Ramos (cell line): ENCODE data around the gene MAML3.

ENCODE experiments used
- in situ Hi-C: fragments of 300-500 bp; cut with MboI; formaldehyde crosslinking; loops from one replicate; pipeline ENCODE4 v1.14.3; 2022; ENCODE audit warnings: low sequenced_read_pairs; ENCODE audit not compliant: unreplicated experiment

MAML3 gene

GRCh38 chr4:140153718-140154571, at the start of gene MAML3:
MAML3 (minus strand) TSS chr4:140154184; CDS start chr4:140153327, 857 bp downstream.
- in situ Hi-C loops, result no loop called here

GRCh38 chr4:140198942-140199341, 45.0 kb upstream of the MAML3 start:
- in situ Hi-C loops, result no loop called here

DNA sequence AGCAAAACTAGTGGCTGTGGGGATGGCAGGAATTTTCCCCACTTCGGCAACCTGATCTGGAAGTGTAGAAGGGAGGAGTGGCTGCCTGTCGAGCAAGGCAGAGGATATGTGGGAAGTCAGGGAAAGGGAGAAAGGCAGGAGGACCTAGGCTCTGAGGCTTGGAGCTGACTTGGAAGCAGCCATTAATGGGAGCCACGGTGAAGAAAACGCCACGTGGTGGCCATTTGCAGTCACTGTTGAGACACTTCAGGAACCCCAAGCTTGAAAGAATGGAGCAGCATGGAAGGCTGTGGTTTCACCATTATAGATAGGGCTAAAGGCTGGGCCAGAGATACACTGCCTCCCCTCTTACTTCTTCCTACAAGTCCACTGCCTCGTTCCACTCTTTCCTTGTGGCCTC, 41.8 kb upstream of the MAML3 start:
- in situ Hi-C loops, result no loop called here

DNA sequence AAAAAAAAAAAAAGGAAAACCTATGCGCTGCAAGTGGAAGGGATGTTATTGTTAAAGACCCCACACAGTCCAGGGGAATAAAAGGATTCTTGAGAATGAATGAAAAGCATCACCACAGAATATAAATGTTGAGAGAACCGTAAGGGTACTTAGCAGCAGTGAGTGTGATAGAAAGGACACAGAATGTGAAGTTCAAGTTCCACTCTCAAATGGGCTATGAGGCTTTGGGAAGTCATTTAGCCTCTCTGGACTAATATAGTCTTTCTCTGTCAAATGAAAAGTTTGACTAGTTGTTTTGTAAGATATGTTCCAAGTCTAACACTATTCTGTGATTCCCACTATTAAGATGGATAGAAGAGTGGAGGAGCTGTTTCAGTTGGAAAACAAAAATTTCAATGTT, 35.8 kb upstream of the MAML3 start:
- in situ Hi-C loops, result no loop called here

DNA sequence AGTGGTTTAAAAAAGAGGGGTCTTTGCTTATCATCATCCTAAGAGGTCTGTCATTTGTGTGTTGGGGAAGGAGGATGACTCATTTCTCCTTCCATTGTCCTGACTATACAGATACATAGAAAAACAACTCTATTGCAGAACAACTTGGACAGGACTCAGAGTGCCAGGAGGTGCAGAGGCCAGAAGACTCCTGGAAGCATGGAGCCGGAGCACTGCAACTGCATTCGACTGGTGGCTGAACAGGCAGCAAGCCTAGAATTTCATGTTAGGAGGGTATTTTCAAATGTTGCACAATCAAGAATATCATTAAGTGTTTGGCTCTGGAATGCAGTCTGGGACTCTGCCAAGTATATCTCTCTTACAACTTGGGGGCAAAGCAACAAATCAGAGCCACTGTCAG, 35.0 kb upstream of the MAML3 start:
- in situ Hi-C loops, result no loop called here

- in situ Hi-C loops, result no loop called here
Measured at GRCh38 chr4:140187316-140187695, 33.3 kb upstream of the MAML3 start.

GRCh38 chr4:140186651-140187315, 32.8 kb upstream of the MAML3 start:
- in situ Hi-C loops, result no loop called here

GRCh38 chr4:140186082-140186438, 32.1 kb upstream of the MAML3 start:
- in situ Hi-C loops, result no loop called here

DNA sequence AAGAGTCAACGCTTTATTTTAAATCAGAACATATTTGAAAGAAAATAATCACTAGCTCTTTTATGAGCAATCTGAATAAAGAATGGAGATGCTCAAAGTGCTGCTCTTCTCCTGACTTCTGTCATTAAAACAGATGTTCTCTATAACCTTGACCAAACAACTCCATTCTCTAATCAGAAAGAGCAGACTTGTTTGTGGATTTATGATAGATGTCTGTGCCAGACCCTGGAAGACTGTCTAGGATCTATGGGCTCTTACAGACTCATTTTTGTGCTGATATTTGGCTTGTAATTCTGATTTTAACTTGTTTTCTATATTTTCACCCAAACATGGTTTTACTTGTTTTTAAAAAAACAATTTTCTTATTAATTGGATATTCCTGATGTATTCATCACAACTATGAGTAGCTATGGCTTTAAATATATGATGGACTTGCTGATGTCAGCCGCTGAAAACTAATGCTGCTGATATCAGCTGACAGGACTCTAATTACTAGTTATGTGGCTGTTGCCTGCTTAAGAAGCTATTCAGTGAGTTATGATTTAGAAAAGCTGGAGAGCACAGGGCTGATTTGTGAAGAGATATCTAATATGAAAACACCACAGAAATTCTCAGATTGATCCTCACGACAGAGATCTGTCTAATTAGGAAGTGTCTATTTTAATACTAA, 31.6 kb upstream of the MAML3 start:
- in situ Hi-C loops, result no loop called here

DNA sequence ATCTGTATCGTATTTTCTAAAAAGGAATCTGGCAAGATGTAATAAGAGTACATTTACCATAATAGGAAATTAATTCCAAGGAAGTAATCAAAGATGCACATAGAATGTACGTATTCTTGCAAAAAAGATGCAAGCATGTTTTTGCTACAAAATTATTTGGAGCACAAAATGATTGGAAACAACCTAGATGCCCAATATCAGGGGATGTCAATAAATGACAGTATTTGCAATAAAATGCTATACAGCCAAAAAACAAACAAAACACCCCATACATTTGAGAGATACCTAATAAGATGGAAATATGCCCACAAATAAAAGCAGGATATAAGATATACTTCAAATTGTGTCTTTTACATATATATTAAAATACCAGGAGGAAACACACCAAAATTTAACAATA, 29.3 kb upstream of the MAML3 start:
- in situ Hi-C loops, result no loop called here

DNA sequence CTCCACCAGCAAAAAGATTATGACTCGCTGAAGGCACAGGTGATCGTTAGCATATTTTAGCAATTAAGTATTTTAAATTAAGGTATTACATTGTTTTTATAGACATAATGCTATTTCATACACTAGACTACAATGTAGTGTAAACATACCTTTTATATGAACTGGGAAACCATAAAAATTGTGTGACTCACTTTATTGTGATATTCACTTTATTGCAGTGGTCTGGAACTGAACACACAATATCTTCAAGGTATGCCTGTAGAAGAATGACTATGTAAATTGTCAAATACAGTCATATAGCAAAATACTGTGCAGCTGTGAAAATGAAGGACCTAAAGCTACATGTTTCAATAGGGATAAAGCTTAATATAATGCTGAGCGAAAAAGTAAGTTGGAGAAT, 26.6 kb upstream of the MAML3 start:
- in situ Hi-C loops, result no loop called here

DNA sequence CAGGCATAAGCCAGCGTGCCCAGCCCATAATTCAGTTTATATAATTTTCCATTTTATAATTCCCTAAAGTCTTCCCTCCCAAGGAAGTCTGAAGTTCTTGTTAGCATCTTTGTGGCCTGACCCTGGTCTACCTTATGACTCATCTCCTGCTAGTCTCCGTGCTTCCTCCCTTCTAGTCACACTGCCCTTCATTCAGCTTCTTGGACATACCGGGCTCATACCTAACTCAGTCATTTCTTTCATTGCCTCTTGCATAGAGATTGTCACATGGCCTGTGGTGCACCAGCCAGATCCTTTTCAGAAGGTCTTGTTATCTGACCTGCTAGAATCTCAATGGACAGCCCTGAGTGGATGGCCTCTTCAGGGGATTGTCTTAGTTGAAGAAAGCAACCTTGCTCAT, 22.8 kb upstream of the MAML3 start:
- in situ Hi-C loops, result no loop called here

GRCh38 chr4:140174543-140174942, 20.6 kb upstream of the MAML3 start:
- in situ Hi-C loops, result no loop called here

- in situ Hi-C loops, result no loop called here
Measured at GRCh38 chr4:140172960-140173359, 19.0 kb upstream of the MAML3 start.

DNA sequence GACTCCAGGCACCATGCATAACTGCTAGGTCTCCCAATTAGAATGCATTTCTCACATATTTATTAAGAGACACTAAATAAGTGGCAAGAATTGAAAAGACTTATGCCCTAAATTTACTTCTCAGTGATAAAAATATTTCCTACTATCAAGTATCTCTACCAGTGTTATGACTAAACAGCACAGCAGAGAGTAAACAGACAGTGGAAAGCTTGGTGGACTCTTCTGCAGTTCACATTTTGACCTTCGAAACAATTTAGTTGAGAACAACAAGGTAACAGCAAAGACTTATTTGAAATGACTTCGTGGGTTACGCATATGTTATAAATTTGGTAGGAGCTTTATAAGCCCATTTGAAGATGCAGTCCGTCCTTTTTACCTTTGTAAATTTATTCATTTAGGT, 16.3 kb upstream of the MAML3 start:
- in situ Hi-C loops, result no loop called here

DNA sequence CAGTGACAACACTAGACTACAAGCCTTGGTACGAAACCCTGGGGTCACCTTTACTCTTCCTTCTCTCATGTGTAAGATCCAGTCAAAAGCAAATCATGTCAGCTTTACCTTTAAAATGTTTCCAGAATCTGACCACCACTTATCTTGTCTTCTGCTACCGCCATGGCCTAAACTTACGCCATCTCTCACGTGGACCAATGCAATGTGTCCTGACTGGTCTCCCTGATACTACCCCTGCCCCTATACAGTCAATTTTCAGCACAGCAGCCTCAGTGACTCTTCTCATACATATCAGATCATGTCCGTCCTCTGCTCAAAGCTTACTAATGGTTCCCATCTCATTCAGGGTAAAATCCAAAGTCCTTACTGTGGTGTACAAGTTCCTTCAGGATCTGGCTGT, 15.0 kb upstream of the MAML3 start:
- in situ Hi-C loops, result no loop called here

DNA sequence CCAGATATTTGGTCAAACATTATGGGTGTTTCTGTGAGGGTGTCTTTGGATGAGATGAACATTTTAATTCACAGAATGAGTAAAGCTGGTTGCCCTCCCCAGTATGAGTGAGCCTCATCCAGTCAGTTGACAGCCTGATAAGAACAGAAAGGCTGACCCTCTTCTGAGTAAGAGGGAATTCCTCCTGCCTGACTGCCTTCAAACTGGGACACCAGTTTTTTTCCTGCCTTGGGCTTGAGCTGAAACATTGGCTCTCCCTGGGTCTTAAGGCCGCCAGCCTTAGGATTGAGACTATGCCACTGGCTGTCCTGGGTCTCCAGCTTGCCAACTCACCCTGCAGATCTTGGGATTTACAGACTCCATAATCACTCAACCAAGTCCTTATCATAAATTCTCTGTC, 14.5 kb upstream of the MAML3 start:
- in situ Hi-C loops, result no loop called here

- in situ Hi-C loops, result no loop called here
Measured at GRCh38 chr4:140163029-140163810, 9.2 kb upstream of the MAML3 start.

GRCh38 chr4:140162596-140162995, 8.6 kb upstream of the MAML3 start:
- in situ Hi-C loops, result no loop called here

- in situ Hi-C loops, result no loop called here
Measured at GRCh38 chr4:140158365-140159030, 4.5 kb upstream of the MAML3 start.
